Medulla oblongata (tissue), 1 donor: ENCODE measurements around the gene ICAM5.
"Not testable (repeated sequence)": the region's sequence is repeated elsewhere in the genome, so short reads cannot be mapped to it uniquely, and the experiment has no call there.

Experiments used
- DNase-seq: peaks from one replicate; pipeline ENCODE4 v3.0.0-alpha.2; 2015; ENCODE audit errors: extremely low spot score

Gene ICAM5

DNA sequence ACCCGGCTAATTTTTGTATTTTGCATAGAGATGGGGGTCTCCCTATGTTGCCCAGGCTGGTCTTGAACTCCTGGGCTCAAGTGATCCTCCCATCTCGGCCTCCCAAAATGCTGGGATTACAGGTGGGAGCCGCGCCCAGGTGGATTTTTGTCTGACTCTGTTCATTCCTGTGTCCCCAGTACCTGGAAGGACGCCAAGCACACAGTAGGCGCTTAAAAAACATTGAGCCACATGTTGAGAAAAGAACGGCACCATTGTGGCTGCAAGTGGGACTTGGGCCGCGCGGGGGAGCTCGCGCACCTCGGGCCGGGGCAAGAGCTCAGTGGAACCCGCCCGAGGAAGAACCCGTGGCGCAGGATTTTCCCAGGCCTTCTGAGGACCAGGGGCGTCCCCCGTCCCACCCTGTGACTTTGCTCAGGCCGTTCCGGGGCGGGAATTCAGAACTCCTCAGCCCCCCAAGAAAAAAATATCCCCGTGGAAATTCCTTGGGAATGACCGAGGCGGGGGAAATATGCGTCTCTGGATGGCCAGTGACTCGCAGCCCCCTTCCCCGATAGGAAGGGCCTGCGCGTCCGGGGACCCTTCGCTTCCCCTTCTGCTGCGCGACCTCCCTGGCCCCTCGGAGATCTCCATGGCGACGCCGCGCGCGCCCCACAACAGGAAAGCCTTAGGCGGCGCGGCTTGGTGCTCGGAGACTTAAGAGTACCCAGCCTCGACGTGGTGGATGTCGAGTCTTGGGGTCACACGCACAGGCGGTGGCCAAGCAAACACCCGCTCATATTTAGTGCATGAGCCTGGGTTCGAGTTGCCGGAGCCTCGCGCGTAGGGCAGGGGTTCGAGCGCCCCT, 20.2 kb upstream of the ICAM5 start:
- peak; percentile 77 for DNase-seq

GRCh38 chr19:10270180-10270615, 19.6 kb upstream of the ICAM5 start:
- DNase-seq, result peak; percentile 64

DNA sequence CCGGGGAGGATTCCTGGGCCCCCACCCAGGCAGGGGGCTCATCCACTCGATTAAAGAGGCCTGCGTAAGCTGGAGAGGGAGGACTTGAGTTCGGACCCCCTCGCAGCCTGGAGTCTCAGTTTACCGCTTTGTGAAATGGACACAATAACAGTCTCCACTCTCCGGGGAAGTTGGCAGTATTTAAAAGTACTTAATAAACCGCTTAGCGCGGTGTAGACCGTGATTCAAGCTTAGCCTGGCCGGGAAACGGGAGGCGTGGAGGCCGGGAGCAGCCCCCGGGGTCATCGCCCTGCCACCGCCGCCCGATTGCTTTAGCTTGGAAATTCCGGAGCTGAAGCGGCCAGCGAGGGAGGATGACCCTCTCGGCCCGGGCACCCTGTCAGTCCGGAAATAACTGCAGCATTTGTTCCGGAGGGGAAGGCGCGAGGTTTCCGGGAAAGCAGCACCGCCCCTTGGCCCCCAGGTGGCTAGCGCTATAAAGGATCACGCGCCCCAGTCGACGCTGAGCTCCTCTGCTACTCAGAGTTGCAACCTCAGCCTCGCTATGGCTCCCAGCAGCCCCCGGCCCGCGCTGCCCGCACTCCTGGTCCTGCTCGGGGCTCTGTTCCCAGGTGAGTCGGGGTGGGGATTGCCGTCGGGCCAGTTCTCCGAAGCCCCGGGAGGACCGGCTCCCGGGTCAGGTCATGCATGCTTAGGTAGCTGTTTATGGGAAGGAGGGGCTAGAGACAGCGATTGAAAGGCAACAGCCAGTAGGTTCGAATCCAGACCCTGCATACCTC, 18.9 kb upstream of the ICAM5 start, which contains the start of gene ICAM1:
TSS of gene ICAM1 (plus strand) at position 505 of the 779 bp plus-strand sequence. CDS start at position 545, 40 bp downstream.
- DNase-seq, result peak; percentile 61

- DNase-seq, result peak; percentile 48
Observed at GRCh38 chr19:10271543-10272086, 18.1 kb upstream of the ICAM5 start.

- DNase-seq, result no peak
Observed at GRCh38 chr19:10274589-10274988, 15.2 kb upstream of the ICAM5 start.

DNA sequence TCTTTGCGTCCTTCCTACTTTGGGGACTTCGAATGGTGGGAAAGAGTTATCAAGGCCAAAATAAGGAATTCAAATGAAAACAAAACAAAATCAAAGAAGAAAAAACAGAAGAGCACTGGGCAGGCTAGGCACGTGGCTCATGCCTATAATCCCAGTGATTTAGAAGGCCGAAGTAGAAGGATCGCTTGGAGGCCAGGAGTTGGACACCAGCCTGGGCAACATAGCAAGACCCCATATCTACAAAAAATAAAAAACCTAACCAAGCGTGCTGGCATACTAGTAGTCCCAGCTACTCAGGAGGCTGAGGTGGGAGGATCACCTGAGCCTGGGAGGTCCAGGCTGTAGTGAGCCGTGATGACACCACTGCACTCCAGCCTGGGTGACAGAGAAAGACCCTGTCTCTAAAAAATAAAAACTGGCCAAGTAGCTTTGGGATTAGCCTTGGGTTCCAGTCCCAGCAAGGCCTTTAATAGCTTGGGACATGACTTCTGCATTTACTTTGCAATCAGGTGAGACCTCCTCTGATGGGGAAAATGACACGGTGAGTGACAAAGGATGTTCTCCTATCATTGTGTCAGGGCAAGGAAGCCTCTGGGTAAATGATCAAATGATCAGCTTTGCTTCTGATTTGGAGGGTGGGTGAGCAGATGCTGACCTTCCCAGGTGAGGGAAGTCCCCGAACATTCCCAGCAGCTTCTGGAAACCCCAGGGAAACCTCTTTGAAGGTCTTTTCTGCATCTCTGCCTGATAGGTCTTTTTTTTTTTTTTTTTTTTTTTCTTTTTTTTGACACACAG, 11.8 kb upstream of the ICAM5 start:
- no peak for DNase-seq

DNA sequence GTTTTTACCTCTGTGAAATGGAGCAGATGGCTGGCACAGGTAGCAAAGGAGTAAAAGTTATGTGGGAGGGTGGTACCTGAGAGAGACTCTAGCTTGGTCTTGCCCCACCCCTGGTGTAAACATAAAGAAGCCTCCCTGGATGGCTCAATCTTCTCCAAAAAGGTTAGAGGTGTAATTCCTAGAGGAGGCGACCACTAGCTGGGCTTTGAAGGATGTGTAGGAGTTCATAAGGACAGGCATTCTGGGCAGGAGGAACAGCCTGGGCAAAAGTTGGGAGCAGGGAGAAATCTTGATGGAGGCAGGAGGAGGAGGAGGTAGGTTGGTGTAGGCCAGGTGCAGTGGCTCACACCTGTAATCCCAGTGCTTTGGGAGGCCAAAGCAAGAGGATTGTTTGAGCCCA, 10.8 kb upstream of the ICAM5 start:
- DNase-seq, result no peak

- DNase-seq, result no peak
Observed at GRCh38 chr19:10279737-10280442, 9.9 kb upstream of the ICAM5 start.

DNA sequence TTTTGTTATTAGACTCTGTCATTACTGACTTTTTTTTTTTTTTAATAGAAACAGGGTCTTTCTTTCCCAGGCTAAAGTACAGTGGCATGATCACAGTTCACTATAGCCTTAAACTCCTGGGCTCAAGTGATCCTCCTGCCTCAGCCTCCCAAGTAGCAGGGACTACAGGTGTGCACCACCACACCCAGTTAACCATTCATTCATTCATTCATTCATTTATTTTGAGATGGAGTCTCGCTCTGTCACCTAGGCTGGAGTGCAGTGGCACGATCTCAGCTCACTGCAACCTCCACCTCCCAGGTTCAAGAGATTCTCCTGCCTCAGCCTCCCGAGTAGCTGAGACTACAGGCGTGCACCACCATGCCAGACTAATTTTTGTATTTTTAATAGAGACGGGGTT, 7.7 kb upstream of the ICAM5 start:
- DNase-seq, result not testable (repeated sequence)

DNA sequence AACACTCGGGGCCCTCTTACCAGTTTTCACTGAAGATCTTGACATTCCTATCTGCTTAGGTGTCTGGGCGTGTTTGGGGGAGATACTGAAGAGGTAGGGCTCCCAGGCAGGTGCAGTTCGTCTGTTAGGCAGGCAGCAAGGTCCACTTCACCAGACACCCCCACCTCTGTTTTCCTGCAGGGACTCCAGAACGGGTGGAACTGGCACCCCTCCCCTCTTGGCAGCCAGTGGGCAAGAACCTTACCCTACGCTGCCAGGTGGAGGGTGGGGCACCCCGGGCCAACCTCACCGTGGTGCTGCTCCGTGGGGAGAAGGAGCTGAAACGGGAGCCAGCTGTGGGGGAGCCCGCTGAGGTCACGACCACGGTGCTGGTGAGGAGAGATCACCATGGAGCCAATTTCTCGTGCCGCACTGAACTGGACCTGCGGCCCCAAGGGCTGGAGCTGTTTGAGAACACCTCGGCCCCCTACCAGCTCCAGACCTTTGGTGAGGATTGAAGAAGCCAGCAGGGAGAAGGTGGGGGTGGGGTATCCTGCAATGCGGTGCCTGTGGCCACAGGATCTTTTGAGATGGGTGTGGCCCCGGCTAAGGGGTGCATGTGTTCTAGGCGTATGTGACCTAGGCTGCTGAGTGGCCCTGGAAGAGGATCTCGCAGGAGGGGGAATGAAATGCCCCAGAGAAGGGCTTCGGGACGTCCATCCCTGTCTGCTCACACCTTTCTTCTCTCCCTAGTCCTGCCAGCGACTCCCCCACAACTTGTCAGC, 6.3 kb upstream of the ICAM5 start:
- DNase-seq, result no peak

DNA sequence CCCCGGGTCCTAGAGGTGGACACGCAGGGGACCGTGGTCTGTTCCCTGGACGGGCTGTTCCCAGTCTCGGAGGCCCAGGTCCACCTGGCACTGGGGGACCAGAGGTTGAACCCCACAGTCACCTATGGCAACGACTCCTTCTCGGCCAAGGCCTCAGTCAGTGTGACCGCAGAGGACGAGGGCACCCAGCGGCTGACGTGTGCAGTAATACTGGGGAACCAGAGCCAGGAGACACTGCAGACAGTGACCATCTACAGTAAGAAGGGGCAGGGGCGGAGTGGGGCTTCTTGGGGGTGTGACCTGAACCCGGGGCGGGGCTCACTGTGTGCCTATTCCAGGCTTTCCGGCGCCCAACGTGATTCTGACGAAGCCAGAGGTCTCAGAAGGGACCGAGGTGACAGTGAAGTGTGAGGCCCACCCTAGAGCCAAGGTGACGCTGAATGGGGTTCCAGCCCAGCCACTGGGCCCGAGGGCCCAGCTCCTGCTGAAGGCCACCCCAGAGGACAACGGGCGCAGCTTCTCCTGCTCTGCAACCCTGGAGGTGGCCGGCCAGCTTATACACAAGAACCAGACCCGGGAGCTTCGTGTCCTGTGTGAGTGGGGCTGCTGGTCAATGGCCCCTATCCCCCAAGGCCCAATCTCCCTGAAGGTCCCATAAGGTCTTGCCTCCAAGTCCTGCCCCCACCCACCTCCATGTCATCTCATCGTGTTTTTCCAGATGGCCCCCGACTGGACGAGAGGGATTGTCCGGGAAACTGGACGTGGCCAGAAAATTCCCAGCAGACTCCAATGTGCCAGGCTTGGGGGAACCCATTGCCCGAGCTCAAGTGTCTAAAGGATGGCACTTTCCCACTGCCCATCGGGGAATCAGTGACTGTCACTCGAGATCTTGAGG, 5.4 kb upstream of the ICAM5 start:
- no peak for DNase-seq

DNA sequence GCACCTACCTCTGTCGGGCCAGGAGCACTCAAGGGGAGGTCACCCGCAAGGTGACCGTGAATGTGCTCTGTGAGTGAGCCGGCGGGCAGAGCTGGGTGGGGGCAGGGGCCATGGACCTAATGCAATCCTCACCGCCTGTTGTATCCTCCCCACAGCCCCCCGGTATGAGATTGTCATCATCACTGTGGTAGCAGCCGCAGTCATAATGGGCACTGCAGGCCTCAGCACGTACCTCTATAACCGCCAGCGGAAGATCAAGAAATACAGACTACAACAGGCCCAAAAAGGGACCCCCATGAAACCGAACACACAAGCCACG, 4.8 kb upstream of the ICAM5 start:
- DNase-seq, result no peak

GRCh38 chr19:10285393-10285792, 4.4 kb upstream of the ICAM5 start:
- no peak for DNase-seq

DNA sequence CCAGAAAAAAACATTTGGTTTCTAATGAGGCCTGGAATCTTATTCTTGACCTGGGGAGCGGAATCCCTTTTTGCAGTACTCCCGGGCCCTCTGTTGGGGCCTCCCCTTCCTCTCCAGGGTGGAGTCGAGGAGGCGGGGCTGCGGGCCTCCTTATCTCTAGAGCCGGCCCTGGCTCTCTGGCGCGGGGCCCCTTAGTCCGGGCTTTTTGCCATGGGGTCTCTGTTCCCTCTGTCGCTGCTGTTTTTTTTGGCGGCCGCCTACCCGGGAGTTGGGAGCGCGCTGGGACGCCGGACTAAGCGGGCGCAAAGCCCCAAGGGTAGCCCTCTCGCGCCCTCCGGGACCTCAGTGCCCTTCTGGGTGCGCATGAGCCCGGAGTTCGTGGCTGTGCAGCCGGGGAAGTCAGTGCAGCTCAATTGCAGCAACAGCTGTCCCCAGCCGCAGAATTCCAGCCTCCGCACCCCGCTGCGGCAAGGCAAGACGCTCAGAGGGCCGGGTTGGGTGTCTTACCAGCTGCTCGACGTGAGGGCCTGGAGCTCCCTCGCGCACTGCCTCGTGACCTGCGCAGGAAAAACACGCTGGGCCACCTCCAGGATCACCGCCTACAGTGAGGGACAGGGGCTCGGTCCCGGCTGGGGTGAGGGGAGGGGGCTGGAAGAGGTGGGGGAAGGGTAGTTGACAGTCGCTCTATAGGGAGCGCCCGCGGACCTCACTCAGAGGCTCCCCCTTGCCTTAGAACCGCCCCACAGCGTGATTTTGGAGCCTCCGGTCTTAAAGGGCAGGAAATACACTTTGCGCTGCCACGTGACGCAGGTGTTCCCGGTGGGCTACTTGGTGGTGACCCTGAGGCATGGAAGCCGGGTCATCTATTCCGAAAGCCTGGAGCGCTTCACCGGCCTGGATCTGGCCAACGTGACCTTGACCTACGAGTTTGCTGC, 2.7 kb upstream of the ICAM5 start, which contains the start of gene ICAM4:
TSS of gene ICAM4 (plus strand) at position 153 of the 935 bp plus-strand sequence. CDS start at position 211, 58 bp downstream.
- DNase-seq, result no peak

GRCh38 chr19:10288662-10289166, 1.0 kb upstream of the ICAM5 start:
- no peak for DNase-seq

DNA sequence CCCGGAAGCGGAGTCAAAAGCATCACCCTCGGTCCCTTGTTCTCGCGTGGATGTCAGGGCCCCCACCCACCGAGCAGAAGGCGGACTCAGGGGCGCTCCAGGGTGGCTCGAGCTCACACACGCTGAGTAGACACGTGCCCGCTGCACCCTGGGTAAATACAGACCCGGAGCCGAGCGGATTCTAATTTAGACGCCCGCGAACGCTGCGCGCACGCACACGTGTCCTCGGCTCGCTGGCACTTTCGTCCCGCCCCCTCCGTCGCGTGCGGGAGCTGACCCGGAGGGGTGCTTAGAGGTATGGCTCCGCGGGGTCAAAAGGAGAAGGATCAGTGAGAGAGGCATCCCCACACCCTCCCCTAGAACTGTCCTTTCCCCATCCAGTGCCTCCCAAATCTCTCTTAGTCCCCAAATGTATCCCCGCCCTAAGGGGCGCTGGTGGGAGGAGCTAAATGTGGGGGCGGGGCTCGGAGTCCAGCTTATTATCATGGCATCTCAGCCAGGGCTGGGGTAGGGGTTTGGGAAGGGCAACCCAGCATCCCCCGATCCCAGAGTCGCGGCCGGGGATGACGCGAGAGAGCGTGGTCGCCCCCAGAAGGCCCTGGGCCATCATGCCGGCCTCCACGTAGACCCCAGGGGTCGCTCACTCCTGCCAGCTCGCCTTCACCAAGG, 451 bp upstream of the ICAM5 start:
- DNase-seq, result no peak

- DNase-seq, result no peak
Observed at GRCh38 chr19:10290357-10290875, 664 bp downstream of the ICAM5 start.
